ENCODE data around the gene SEMA3D. TPM values are rescaled to one million over a fixed set of nuclear protein-coding genes. Genes with fewer than 3 reads are reported as not detected.

SEMA3D gene
- total and polyA plus RNA-seq, 9 of the 15 experiments (the other 6 are each of a cell fraction or from before 2014, with no cell fraction given) = 0.01 to 0.10 (median 0.04) TPM; not detected in 1

GRCh38 chr7:85172530-85172941, 14.3 kb downstream of the SEMA3D start:
- Histone ChIP-seq H3K4me3 (no peak overlapping the region), H3K9me1 (ENCODE audit: control insufficient read depth, insufficient read depth, low read length) (no peaks in the 10 kb centered on the region), H3K4me1 (replicated peaks in 1 of 2; ENCODE audit: control insufficient read depth in 2 of 2, insufficient read depth in 2 of 2, low read length in 2 of 2) (no peaks in the 10 kb centered on the region), H3K27ac (ENCODE audit: extremely low read depth, low read depth, low read length) (no peak overlapping the region), H3K79me2 (ENCODE audit: control insufficient read depth, insufficient read depth, low read length) (no peaks in the 10 kb centered on the region), H3K36me3 (ENCODE audit: control insufficient read depth, insufficient read depth, low read length) (no peaks in the 10 kb centered on the region), H3K27me3 (ENCODE audit: control insufficient read depth in 2 of 2, insufficient read depth in 2 of 2, low read length in 2 of 2) (no peaks in the 10 kb centered on the region), H3K9me3 (replicated peaks; ENCODE audit: control insufficient read depth, insufficient read depth, low read depth, low read length) (no peaks in the 10 kb centered on the region), H2AFZ (ENCODE audit: low read depth, low read length) (no peak overlapping the region), H4K20me1 (replicated peaks; ENCODE audit: control insufficient read depth, insufficient read depth, low read length) (no peaks in the 10 kb centered on the region), H3K9ac (ENCODE audit: insufficient read depth in 1 of 2, low read depth in 2 of 2, low read length in 2 of 2) (no peak overlapping the region), H3K4me2 (ENCODE audit: insufficient read depth, low read length) (no peak overlapping the region)
- TF ChIP-seq GABPB1 (CRISPR knock-in tag; IDR thresholded peaks at IDR 0.05) = no peak
- TF ChIP-seq MED1 (CRISPR knock-in tag; IDR thresholded peaks at IDR 0.05; ENCODE audit: borderline replicate concordance) = no peak
- no peak for TF ChIP-seq SP2 (IDR thresholded peaks at IDR 0.05; ENCODE audit: extremely low read depth, low read depth, low read length, poor library complexity, severe bottlenecking)
- no peak for TF ChIP-seq ZNF75A (CRISPR knock-in tag; IDR thresholded peaks at IDR 0.05)
- no peak for FAIRE-seq
- whole genome bisulfite sequencing (ENCODE audit: insufficient coverage, low coverage, missing lambda C conversion rate) = 0% methylated on average over 3 of the region's 3 CpGs
- intact Hi-C loops (cut with micrococcal nuclease) (no loop called here), in situ Hi-C loops (cut with MboI) (no loop called here)
- ATAC-seq = no peak
- ChIA-PET POLR2A (no interaction called here), CTCF (ENCODE audit: low intra/inter-chr PET ratio) (no interaction called here)
- no peak for DNase-seq (ENCODE audit: extremely low read depth in 1 of 4, low spot score in 3 of 4)
- no TSS peak for BruUV-seq (replicated peaks)

GRCh38 chr7:85167636-85168035, 19.2 kb downstream of the SEMA3D start:
- Histone ChIP-seq H2AFZ (ENCODE audit: low read depth, low read length) (no peak overlapping the region), H4K20me1 (replicated peaks; ENCODE audit: control insufficient read depth, insufficient read depth, low read length) (no peaks in the 10 kb centered on the region), H3K36me3 (ENCODE audit: control insufficient read depth, insufficient read depth, low read length) (no peaks in the 10 kb centered on the region), H3K4me1 (replicated peaks in 1 of 2; ENCODE audit: control insufficient read depth in 2 of 2, insufficient read depth in 2 of 2, low read length in 2 of 2) (no peaks in the 10 kb centered on the region), H3K4me2 (ENCODE audit: insufficient read depth, low read length) (no peak overlapping the region), H3K27me3 (ENCODE audit: control insufficient read depth in 2 of 2, insufficient read depth in 2 of 2, low read length in 2 of 2) (no peaks in the 10 kb centered on the region), H3K79me2 (ENCODE audit: control insufficient read depth, insufficient read depth, low read length) (no peaks in the 10 kb centered on the region), H3K4me3 (no peak overlapping the region), H3K9me3 (replicated peaks; ENCODE audit: control insufficient read depth, insufficient read depth, low read depth, low read length) (no peaks in the 10 kb centered on the region), H3K27ac (ENCODE audit: extremely low read depth, low read depth, low read length) (no peak overlapping the region), H3K9me1 (ENCODE audit: control insufficient read depth, insufficient read depth, low read length) (no peaks in the 10 kb centered on the region), H3K9ac (ENCODE audit: insufficient read depth in 1 of 2, low read depth in 2 of 2, low read length in 2 of 2) (no peak overlapping the region)
- ChIA-PET POLR2A (no interaction called here), CTCF (ENCODE audit: low intra/inter-chr PET ratio) (no interaction called here)
- intact Hi-C loops (cut with micrococcal nuclease) = no loop called here
- FAIRE-seq (no peak), ATAC-seq (no peak), DNase-seq (ENCODE audit: extremely low read depth in 1 of 4, low spot score in 3 of 4) (no peak)
- no TSS peak for BruUV-seq (replicated peaks)
- 0% methylated on average over 1 of the region's 1 CpG for WGBS (ENCODE audit: insufficient coverage, low coverage, missing lambda C conversion rate)
- in situ Hi-C loops (cut with MboI) = no loop called here
- TF ChIP-seq ZNF408 (CRISPR knock-in tag; IDR thresholded peaks at IDR 0.05; ENCODE audit: low read depth) = no peak
- TF ChIP-seq THAP7 (CRISPR knock-in tag; IDR thresholded peaks at IDR 0.05) = no peak
- no peak for TF ChIP-seq HOMEZ (CRISPR knock-in tag; IDR thresholded peaks at IDR 0.05)
- TF ChIP-seq TSHZ1 (CRISPR knock-in tag; IDR thresholded peaks at IDR 0.05) = no peak
- TF ChIP-seq FOXA3 (CRISPR knock-in tag; conservative IDR thresholded peaks at IDR 0.05 in 1 of 2, IDR thresholded peaks at IDR 0.05 in 1 of 2) = no peak
- TF ChIP-seq L3MBTL2 (IDR thresholded peaks at IDR 0.05) = no peak
- no peak for TF ChIP-seq ETV1 (tag; conservative IDR thresholded peaks at IDR 0.05; ENCODE audit: low read depth)

All from K562 (cell line).